GM12875 (cell line): ENCODE data around the gene GALNT7.

Experiments used
- H3K4me3 ChIP-seq: one replicate; pipeline ENCODE4 v1.5.1; 2011; ENCODE audit warnings: low read depth, low read length, control low read depth
- TF ChIP-seq, protein P1 (sequence below): IDR thresholded peaks from 2 replicates; pipeline ENCODE4 v1.5.1; 2011; ENCODE audit warnings: low read depth, mild to moderate bottlenecking, control low read depth, inconsistent platforms, low read length, moderate library complexity, borderline replicate concordance; ENCODE audit not compliant: insufficient read depth

Gene GALNT7

GRCh38 chr4:173265751-173266150 is 97.1 kb downstream of the GALNT7 start:
- no peak overlapping the region for H3K4me3 ChIP-seq
- TF ChIP-seq, protein P1, sequence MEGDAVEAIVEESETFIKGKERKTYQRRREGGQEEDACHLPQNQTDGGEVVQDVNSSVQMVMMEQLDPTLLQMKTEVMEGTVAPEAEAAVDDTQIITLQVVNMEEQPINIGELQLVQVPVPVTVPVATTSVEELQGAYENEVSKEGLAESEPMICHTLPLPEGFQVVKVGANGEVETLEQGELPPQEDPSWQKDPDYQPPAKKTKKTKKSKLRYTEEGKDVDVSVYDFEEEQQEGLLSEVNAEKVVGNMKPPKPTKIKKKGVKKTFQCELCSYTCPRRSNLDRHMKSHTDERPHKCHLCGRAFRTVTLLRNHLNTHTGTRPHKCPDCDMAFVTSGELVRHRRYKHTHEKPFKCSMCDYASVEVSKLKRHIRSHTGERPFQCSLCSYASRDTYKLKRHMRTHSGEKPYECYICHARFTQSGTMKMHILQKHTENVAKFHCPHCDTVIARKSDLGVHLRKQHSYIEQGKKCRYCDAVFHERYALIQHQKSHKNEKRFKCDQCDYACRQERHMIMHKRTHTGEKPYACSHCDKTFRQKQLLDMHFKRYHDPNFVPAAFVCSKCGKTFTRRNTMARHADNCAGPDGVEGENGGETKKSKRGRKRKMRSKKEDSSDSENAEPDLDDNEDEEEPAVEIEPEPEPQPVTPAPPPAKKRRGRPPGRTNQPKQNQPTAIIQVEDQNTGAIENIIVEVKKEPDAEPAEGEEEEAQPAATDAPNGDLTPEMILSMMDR: no peak

DNA sequence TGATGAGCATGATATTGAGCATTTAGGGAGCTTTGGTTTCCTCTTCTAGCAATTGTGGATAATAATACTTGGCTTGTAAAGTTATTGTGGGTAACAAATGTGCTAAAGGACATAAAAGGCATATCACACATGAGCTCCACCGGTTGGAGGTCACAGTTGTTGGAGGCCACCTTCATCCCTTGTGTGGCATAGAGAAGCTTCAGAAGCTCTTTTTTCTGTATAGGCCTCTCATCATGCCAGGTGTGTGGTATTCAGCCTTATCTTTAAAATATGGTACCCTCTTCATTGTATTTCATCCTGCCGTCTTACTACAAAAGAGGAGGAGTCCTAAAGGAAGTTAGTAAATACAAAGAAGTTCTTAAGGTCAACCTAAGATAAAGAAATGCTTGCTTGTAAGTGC is 99.1 kb downstream of the GALNT7 start:
- TF ChIP-seq, protein P1: no peak

DNA sequence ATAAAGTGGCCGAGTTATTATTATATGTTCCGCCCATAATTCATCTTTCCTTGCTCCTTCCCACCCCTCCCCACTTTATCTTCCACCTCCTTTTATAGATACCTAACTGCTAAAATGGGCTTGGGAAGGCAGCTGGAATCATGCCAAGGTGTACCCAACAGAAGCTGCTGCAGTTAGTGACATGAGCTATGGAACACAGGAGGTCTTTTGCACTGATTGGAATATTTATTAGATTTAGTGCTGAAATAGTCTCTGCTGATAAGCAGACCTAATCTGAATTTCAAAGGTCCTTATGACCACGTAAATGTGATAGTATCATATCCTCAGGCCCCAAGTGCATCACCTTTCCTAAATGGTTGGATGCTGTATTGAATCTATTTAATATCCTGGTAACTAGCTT is 100.7 kb downstream of the GALNT7 start:
- no peak overlapping the region for H3K4me3 ChIP-seq
- TF ChIP-seq, protein P1: no peak

More for the DNA sequence above, 99.1 kb downstream of the GALNT7 start:
- no peak overlapping the region for H3K4me3 ChIP-seq

GRCh38 chr4:173270312-173271027 is 101.9 kb downstream of the GALNT7 start:
- TF ChIP-seq, protein P1: no peak
- no peak overlapping the region for H3K4me3 ChIP-seq

- TF ChIP-seq, protein P1: no peak
- no peak overlapping the region for H3K4me3 ChIP-seq
Observed at GRCh38 chr4:173272314-173272713, 103.7 kb downstream of the GALNT7 start.

DNA sequence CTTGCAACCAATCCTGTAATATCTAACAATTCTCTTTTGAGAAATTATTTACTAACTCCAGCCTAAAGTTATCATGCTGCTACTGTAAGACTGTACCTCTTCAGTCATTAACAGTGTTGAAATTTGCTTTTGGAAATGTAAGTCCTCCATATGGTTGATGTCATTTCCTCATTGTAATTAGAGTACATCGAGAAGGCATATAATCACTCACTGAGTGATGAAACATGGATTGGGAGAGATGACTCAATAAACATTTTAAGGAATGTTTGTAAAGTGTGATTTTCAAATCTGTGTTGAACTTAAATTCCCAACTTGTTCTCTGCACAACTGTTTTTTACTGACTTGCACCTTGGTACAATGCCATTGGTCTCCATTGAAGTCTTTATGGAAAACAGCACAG is 104.4 kb downstream of the GALNT7 start:
- no peak overlapping the region for H3K4me3 ChIP-seq
- TF ChIP-seq, protein P1: no peak

- TF ChIP-seq, protein P1: no peak
- no peak overlapping the region for H3K4me3 ChIP-seq
Observed at GRCh38 chr4:173273941-173274340, 105.3 kb downstream of the GALNT7 start.
